DOHH2 (cell line): Measurements from ENCODE around the gene EPHA6.

ENCODE experiments used
- EZH2phosphoT487 ChIP-seq: fragments of 200-600 bp; sonication (generic); IDR thresholded peaks from 2 replicates; pipeline ENCODE4 v1.6.1; 2017; ENCODE audit warnings: borderline replicate concordance, mild to moderate bottlenecking, antibody characterized with exemption, low read length, moderate library complexity, mixed read lengths
- TF ChIP-seq, protein P1 (sequence below): fragments of 200-600 bp; sonication (generic); IDR thresholded peaks from one replicate; pipeline ENCODE4 v1.5.1; 2014; ENCODE audit warnings: antibody characterized with exemption, mild to moderate bottlenecking, low read depth, low read length; ENCODE audit not compliant: poor library complexity, severe bottlenecking

DNA sequence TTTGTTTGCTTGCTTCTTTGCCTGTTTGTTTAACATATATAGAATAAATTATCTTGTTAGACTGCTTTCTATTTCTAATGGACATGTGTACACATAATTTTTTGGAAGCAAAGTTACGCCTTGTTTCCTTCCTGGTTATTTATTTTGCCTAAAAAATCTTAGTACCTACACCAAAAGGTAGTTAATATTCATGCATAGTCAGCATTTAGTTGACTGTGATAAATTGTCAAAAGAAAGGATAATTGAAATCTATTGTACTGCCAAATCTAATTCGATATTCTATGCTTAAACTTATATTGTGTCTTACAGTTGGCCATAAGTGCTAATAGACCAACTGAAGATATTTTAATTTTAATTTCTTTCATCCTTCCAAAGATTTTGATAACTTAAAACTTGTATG is 716.3 kb downstream of the EPHA6 start:
- TF ChIP-seq, protein P1, sequence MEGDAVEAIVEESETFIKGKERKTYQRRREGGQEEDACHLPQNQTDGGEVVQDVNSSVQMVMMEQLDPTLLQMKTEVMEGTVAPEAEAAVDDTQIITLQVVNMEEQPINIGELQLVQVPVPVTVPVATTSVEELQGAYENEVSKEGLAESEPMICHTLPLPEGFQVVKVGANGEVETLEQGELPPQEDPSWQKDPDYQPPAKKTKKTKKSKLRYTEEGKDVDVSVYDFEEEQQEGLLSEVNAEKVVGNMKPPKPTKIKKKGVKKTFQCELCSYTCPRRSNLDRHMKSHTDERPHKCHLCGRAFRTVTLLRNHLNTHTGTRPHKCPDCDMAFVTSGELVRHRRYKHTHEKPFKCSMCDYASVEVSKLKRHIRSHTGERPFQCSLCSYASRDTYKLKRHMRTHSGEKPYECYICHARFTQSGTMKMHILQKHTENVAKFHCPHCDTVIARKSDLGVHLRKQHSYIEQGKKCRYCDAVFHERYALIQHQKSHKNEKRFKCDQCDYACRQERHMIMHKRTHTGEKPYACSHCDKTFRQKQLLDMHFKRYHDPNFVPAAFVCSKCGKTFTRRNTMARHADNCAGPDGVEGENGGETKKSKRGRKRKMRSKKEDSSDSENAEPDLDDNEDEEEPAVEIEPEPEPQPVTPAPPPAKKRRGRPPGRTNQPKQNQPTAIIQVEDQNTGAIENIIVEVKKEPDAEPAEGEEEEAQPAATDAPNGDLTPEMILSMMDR: no peak
- TF ChIP-seq EZH2phosphoT487: no peak
